Lower lobe of right lung (tissue), 1 donor: ENCODE data around the gene KLF13. TPM values are rescaled to one million over a fixed set of nuclear protein-coding genes. Genes with fewer than 3 reads are reported as not detected.

Source experiments
- total RNA-seq: library from RNA; stranded (reverse); fragmentation: NEBNext Ultra II Directional; extraction: Animal tissue kit (Norgen Biotek cat#: 25700); gene quantifications from one replicate; pipeline ENCODE4 v1.2.1, GENCODE V29; 2021
- donor health status: DM: no; HTN: yes; CAD: no; lungs with severe emphysema.

KLF13 gene
- total RNA-seq, 1 donor from 2014 or later = 178 TPM

Other genes starting within 250 kb of the KLF13 start
- gene TRPM1, start 225.1 kb upstream of the KLF13 start, total RNA-seq = not detected